ENCODE results near the gene KCNQ1OT1. TPM values are rescaled to one million over a fixed set of nuclear protein-coding genes. Genes with fewer than 3 reads are reported as not detected.
A peak's percentile ranks its signal among the peaks of the same experiment; 100 is the strongest.

KCNQ1OT1 gene
- total and polyA plus RNA-seq, 9 of the 15 experiments (the other 6 are each of a cell fraction or from before 2014, with no cell fraction given) = 0.04 to 2.3 (median 0.74) TPM

GRCh38 chr11:2699531-2700414 is at the start of gene KCNQ1OT1 (continued):
- peak; percentile 63 to 75 for TF ChIP-seq MNT (conservative IDR thresholded peaks at IDR 0.05)
- TF ChIP-seq ATF3 (IDR thresholded peaks at IDR 0.05) = no peak
- TF ChIP-seq ATF3 (CRISPR knock-in tag; conservative IDR thresholded peaks at IDR 0.05) = peak; percentile 36; the same call in 1 of the 2 replicates
- TF ChIP-seq RBFOX2 (IDR thresholded peaks at IDR 0.05; ENCODE audit: low read depth, low read length) = peak; percentile 99
- no peak for TF ChIP-seq ELK3 (CRISPR knock-in tag; IDR thresholded peaks at IDR 0.05)
- 0 out of 2 replicates have a peak, but pooled peaks have one; percentile 25 for TF ChIP-seq GATAD2A (IDR thresholded peaks at IDR 0.05)
- peak; percentile 45 for TF ChIP-seq EGR1 (conservative IDR thresholded peaks at IDR 0.05)
- TF ChIP-seq KAT7 (CRISPR knock-in tag; IDR thresholded peaks at IDR 0.05; ENCODE audit: borderline replicate concordance) = peak; percentile 96; the same call in 1 of the 2 replicates
- peak; percentile 95 for TF ChIP-seq ZNF740 (CRISPR knock-in tag; IDR thresholded peaks at IDR 0.05)
- peak in 1 of 2 experiments; percentile 70; a peak in 1 of 4 replicates for TF ChIP-seq ZNF740 (tag; IDR thresholded peaks at IDR 0.05)
- peak; percentile 22; the same call in 1 of the 2 replicates for TF ChIP-seq ZNF511 (CRISPR knock-in tag; IDR thresholded peaks at IDR 0.05)
- no peak for TF ChIP-seq ZNF165 (CRISPR knock-in tag; IDR thresholded peaks at IDR 0.05; ENCODE audit: borderline replicate concordance)
- TF ChIP-seq THAP12 (CRISPR knock-in tag; IDR thresholded peaks at IDR 0.05) = peak; percentile 61; the same call in 1 of the 2 replicates
- peak; percentile 88 for TF ChIP-seq POLR2AphosphoS5 (IDR thresholded peaks at IDR 0.05; ENCODE audit: control insufficient read depth, insufficient read depth, low read depth, low read length)
- peak; percentile 75 for TF ChIP-seq L3MBTL2 (IDR thresholded peaks at IDR 0.05)
